Gastroesophageal sphincter (tissue), 4 donors: ENCODE results near the gene ATP5F1E. TPM values are rescaled to one million over a fixed set of nuclear protein-coding genes. Genes with fewer than 3 reads are reported as not detected.

Source experiments
- ATAC-seq: fragments of 150-250 bp; one replicate; pipeline ENCODE4 v1.9.1; 2016; ENCODE audit warnings: mild to moderate bottlenecking, moderate library complexity
- H3K27ac ChIP-seq, 4 donors: fragments of 200-600 bp; sonication (generic) in 3 of 4; 1 replicate in 3 of 4; 2 replicates in 1 of 4; pipeline ENCODE4 v1.5.1; 2016 to 2019
- H3K27me3 ChIP-seq: fragments of 200-600 bp; sonication (generic); one replicate; pipeline ENCODE4 v1.5.1; 2019
- H3K36me3 ChIP-seq, 2 donors: fragments of 200-600 bp; sonication (generic); one replicate each; pipeline ENCODE4 v1.5.1; 2019; ENCODE audit warnings: control low read depth in 1 of 2
- H3K4me1 ChIP-seq, 3 donors: fragments of 200-600 bp; sonication (generic); 1 replicate in 2 of 3; 2 replicates in 1 of 3; pipeline ENCODE4 v1.5.1; 2016 to 2019; ENCODE audit warnings: control low read depth in 2 of 3
- H3K4me3 ChIP-seq, 2 donors: fragments of 200-600 bp; sonication (generic); one replicate each; pipeline ENCODE4 v1.5.1; 2019; ENCODE audit warnings: mild to moderate bottlenecking in 1 of 2, moderate library complexity in 1 of 2
- H3K9me3 ChIP-seq, 3 donors: fragments of 200-600 bp; sonication (generic); one replicate each; pipeline ENCODE4 v1.5.1; 2017 to 2019; ENCODE audit warnings: control low read depth in 2 of 3
- EP300 ChIP-seq: sonication (generic); formaldehyde crosslinking; IDR thresholded peaks from one replicate; pipeline ENCODE4 v1.6.1; 2017; ENCODE audit warnings: antibody characterized with exemption, mild to moderate bottlenecking
- POLR2A ChIP-seq, 2 donors: fragments of 450-650 bp; IDR thresholded peaks; one replicate each; pipeline ENCODE4 v1.6.1; 2017; ENCODE audit warnings: antibody characterized with exemption in 2 of 2, mild to moderate bottlenecking in 2 of 2, moderate library complexity in 1 of 2
- POLR2AphosphoS5 ChIP-seq: sonication (generic); formaldehyde crosslinking; IDR thresholded peaks from one replicate; pipeline ENCODE4 v1.6.1; 2017; ENCODE audit warnings: antibody characterized with exemption
- WGBS, 2 donors: methylation state at CpG; one replicate each; pipeline ENCODE4 v1.1.5; 2018; ENCODE audit warnings: low coverage in 1 of 2; 5-methylcytosine and 5-hydroxymethylcytosine counted together
- total RNA-seq, 4 donors: library from RNA; depleted of rRNA; stranded (reverse); fragments of >200 nt; gene quantifications; one replicate each; pipeline ENCODE4 v1.1.0, GENCODE V29; 2016
- TF ChIP-seq, protein P1 (sequence below), 4 experiments: fragments of 200-600 bp in 2 of 4; fragments of 450-650 bp in 2 of 4; sonication (generic) in 1 of 4; IDR thresholded peaks; one replicate each; pipeline ENCODE4 v1.5.1; 2017 to 2019; ENCODE audit warnings: antibody characterized with exemption in 4 of 4, mild to moderate bottlenecking in 2 of 4, moderate library complexity in 2 of 4

Gene ATP5F1E
- total RNA-seq, 4 donors from 2014 or later: 23.1 to 40.6 (median 35.4) TPM

- 38 to 62% methylated on average over 1 to 2 of the region's 2 CpGs for WGBS, 2 donors
- Histone ChIP-seq H3K36me3 (peaks cover 0 to 77% of the 10 kb centered on the region in 2 donors), H3K9me3 (no peaks in the 10 kb centered on the region), H3K4me3 (no peak overlapping the region), H3K27ac (no peak overlapping the region), H3K4me1 (peaks cover 5 to 44% (median 15%) of the 10 kb centered on the region in 3 donors), H3K27me3 (no peaks in the 10 kb centered on the region)
- no peak for ATAC-seq
- TF ChIP-seq POLR2AphosphoS5: no peak
- TF ChIP-seq EP300: no peak
- TF ChIP-seq POLR2A (IDR thresholded peaks at IDR 0.05): no peak
- TF ChIP-seq, protein P1, sequence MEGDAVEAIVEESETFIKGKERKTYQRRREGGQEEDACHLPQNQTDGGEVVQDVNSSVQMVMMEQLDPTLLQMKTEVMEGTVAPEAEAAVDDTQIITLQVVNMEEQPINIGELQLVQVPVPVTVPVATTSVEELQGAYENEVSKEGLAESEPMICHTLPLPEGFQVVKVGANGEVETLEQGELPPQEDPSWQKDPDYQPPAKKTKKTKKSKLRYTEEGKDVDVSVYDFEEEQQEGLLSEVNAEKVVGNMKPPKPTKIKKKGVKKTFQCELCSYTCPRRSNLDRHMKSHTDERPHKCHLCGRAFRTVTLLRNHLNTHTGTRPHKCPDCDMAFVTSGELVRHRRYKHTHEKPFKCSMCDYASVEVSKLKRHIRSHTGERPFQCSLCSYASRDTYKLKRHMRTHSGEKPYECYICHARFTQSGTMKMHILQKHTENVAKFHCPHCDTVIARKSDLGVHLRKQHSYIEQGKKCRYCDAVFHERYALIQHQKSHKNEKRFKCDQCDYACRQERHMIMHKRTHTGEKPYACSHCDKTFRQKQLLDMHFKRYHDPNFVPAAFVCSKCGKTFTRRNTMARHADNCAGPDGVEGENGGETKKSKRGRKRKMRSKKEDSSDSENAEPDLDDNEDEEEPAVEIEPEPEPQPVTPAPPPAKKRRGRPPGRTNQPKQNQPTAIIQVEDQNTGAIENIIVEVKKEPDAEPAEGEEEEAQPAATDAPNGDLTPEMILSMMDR (IDR thresholded peaks at IDR 0.05): no peak
Measured at GRCh38 chr20:59025086-59025485, 7.0 kb downstream of the ATP5F1E start.

- peaks cover 0 to 67% of the 10 kb centered on the region in 2 donors for H3K36me3 ChIP-seq
- H3K9me3 ChIP-seq: no peaks in the 10 kb centered on the region
- no peak overlapping the region for H3K4me3 ChIP-seq
- ATAC-seq: no peak
- H3K27ac ChIP-seq: no peak overlapping the region
- peaks cover 0 to 35% (median 7%) of the 10 kb centered on the region in 3 donors for H3K4me1 ChIP-seq
- no peaks in the 10 kb centered on the region for H3K27me3 ChIP-seq
- WGBS, 2 donors: 93 to 100% methylated on average over 1 to 5 of the region's 24 CpGs
- TF ChIP-seq, protein P1 (IDR thresholded peaks at IDR 0.05): no peak
- TF ChIP-seq EP300 (no peak), POLR2AphosphoS5 (no peak), POLR2A (IDR thresholded peaks at IDR 0.05) (no peak)
Measured at GRCh38 chr20:59024111-59024530, 8.0 kb downstream of the ATP5F1E start.

GRCh38 chr20:59023616-59024015 lies 8.5 kb downstream of the ATP5F1E start:
- Histone ChIP-seq H3K36me3 (peaks cover 0 to 65% of the 10 kb centered on the region in 2 donors), H3K4me1 (peaks cover 0 to 30% (median 2%) of the 10 kb centered on the region in 3 donors), H3K27me3 (no peaks in the 10 kb centered on the region), H3K4me3 (no peak overlapping the region), H3K27ac (no peak overlapping the region), H3K9me3 (no peaks in the 10 kb centered on the region)
- no peak for ATAC-seq
- WGBS, 2 donors: 80 to 89% methylated on average over 1 to 8 of the region's 13 CpGs
- no peak for TF ChIP-seq POLR2AphosphoS5
- no peak for TF ChIP-seq POLR2A (IDR thresholded peaks at IDR 0.05)
- TF ChIP-seq, protein P1 (IDR thresholded peaks at IDR 0.05): no peak
- no peak for TF ChIP-seq EP300

DNA sequence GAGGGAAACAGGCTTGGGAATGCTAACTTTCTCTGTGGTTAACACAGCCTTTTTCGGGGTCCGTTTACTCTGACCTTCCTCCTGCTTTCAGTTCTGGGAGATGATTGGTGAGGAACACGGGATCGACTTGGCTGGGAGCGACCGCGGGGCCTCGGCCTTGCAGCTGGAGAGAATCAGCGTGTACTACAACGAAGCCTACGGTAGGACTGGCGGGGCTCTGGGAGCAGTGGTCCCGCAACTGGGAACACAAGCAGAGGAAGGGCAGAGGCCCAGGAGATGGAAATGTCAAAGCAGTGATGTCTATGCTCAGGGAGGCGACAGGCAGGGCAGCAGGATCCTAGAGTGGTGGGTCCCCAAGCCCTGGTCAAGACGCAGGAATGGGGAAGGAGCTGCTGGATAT lies 9.4 kb downstream of the ATP5F1E start:
- Histone ChIP-seq H3K27ac (no peak overlapping the region), H3K36me3 (peaks cover 0 to 67% of the 10 kb centered on the region in 2 donors), H3K4me1 (peaks cover 0 to 21% (median 0%) of the 10 kb centered on the region in 3 donors), H3K4me3 (no peak overlapping the region), H3K9me3 (no peaks in the 10 kb centered on the region), H3K27me3 (no peaks in the 10 kb centered on the region)
- TF ChIP-seq EP300 (no peak), POLR2AphosphoS5 (no peak), POLR2A (IDR thresholded peaks at IDR 0.05) (no peak)
- TF ChIP-seq, protein P1 (IDR thresholded peaks at IDR 0.05): no peak
- WGBS, 2 donors: 80% methylated on average over 3 of the region's 15 CpGs; no CpG with 5 or more reads in 1 of the 2 donors
- ATAC-seq: no peak

DNA sequence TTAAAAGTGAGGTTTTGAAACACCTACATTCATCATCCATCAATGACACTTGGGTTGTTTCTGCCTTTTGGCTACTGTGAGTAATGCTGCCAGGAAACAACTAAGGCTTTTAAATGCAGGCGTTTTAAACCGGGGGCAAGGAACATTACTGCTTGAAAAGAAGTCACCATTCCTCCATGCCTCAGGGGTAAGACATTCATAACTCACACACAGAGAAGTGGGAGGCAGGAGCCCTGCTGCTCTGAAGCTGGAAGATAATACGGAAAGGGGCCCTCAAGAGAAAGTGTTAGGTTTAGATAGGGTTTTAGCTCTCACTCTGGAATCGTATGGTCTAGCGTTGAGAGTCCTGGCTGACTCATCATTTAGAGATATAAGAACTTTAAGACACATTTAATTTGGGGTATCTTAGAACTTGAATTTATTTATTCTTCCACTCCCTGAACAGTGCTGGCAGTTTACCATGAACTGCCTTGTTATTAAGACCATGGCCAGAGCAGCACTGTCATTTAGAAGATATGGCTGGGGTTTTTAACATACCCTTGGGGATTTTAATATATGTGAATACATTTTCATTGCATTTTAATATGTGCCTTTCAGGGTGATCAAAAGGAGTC lies 11.1 kb downstream of the ATP5F1E start:
- TF ChIP-seq POLR2A (IDR thresholded peaks at IDR 0.05): no peak
- peak; percentile 21 for TF ChIP-seq POLR2AphosphoS5
- peaks cover 0 to 54% of the 10 kb centered on the region in 2 donors for H3K36me3 ChIP-seq
- peaks cover 0 to 6% (median 0%) of the 10 kb centered on the region in 3 donors for H3K4me1 ChIP-seq
- ATAC-seq: no peak
- no peak overlapping the region for H3K27ac ChIP-seq
- H3K4me3 ChIP-seq: no peak overlapping the region
- WGBS, 2 donors: 60% methylated on average over 2 of the region's 5 CpGs; no CpG with 5 or more reads in 1 of the 2 donors
- H3K9me3 ChIP-seq: no peaks in the 10 kb centered on the region
- no peaks in the 10 kb centered on the region for H3K27me3 ChIP-seq
